GM18499 (cell line): ENCODE results near the gene MBD3.
"Not testable (repeated sequence)": the region's sequence is repeated elsewhere in the genome, so short reads cannot be mapped to it uniquely, and the experiment has no call there.

Source experiments
- ATAC-seq: cut with Tn5 transposase; IDR thresholded peaks from one replicate; pipeline ENCODE4 v1.9.1; 2021; ENCODE audit warnings: moderate number of reproducible peaks; ENCODE audit not compliant: insufficient read depth, unreplicated experiment

The MBD3 gene

GRCh38 chr19:1592755-1593500, at the start of gene MBD3:
TSS of gene MBD3 (minus strand) at chr19:1592865. CDS start at chr19:1592631, 234 bp downstream.
- ATAC-seq, result no peak

GRCh38 chr19:1640893-1641448, 48.3 kb upstream of the MBD3 start:
- ATAC-seq, result not testable (repeated sequence)

GRCh38 chr19:1636325-1637236, 43.9 kb upstream of the MBD3 start:
- ATAC-seq, result no peak

GRCh38 chr19:1634938-1635243, 42.2 kb upstream of the MBD3 start:
- ATAC-seq, result no peak

- ATAC-seq, result no peak
Measured at GRCh38 chr19:1634242-1634937, 41.7 kb upstream of the MBD3 start.

GRCh38 chr19:1633269-1633826, 40.7 kb upstream of the MBD3 start:
- ATAC-seq, result no peak

- no peak for ATAC-seq
Measured at GRCh38 chr19:1632462-1633268, 40.0 kb upstream of the MBD3 start.

- no peak for ATAC-seq
Measured at GRCh38 chr19:1631557-1632100, 39.0 kb upstream of the MBD3 start.

- no peak for ATAC-seq
Measured at GRCh38 chr19:1630811-1631210, 38.1 kb upstream of the MBD3 start.

GRCh38 chr19:1630012-1630411, 37.3 kb upstream of the MBD3 start:
- ATAC-seq, result no peak

GRCh38 chr19:1629256-1629808, 36.7 kb upstream of the MBD3 start:
- ATAC-seq, result no peak

GRCh38 chr19:1627194-1627593, 34.5 kb upstream of the MBD3 start:
- no peak for ATAC-seq

GRCh38 chr19:1626417-1627010, 33.8 kb upstream of the MBD3 start:
- ATAC-seq, result no peak

GRCh38 chr19:1624458-1624857, 31.8 kb upstream of the MBD3 start:
- no peak for ATAC-seq

GRCh38 chr19:1622541-1622940, 29.9 kb upstream of the MBD3 start:
- no peak for ATAC-seq

- no peak for ATAC-seq
Measured at GRCh38 chr19:1622007-1622406, 29.3 kb upstream of the MBD3 start.

- no peak for ATAC-seq
Measured at GRCh38 chr19:1621574-1621973, 28.9 kb upstream of the MBD3 start.

GRCh38 chr19:1621021-1621420, 28.4 kb upstream of the MBD3 start:
- ATAC-seq, result no peak

- no peak for ATAC-seq
Measured at GRCh38 chr19:1620502-1620901, 27.8 kb upstream of the MBD3 start.
